HG03039 (cell line): ENCODE data around the gene TMEM132D.

Source experiments
- ATAC-seq: cut with Tn5 transposase; IDR thresholded peaks from one replicate; pipeline ENCODE4 v1.9.1; 2021; ENCODE audit warnings: mild to moderate bottlenecking, moderate library complexity; ENCODE audit not compliant: unreplicated experiment

The TMEM132D gene

GRCh38 chr12:129873833-129874208 is 30.0 kb downstream of the TMEM132D start:
- no peak for ATAC-seq

GRCh38 chr12:129873111-129873832 is 30.6 kb downstream of the TMEM132D start:
- ATAC-seq = no peak

GRCh38 chr12:129871991-129872972 is 31.5 kb downstream of the TMEM132D start:
- no peak for ATAC-seq

DNA sequence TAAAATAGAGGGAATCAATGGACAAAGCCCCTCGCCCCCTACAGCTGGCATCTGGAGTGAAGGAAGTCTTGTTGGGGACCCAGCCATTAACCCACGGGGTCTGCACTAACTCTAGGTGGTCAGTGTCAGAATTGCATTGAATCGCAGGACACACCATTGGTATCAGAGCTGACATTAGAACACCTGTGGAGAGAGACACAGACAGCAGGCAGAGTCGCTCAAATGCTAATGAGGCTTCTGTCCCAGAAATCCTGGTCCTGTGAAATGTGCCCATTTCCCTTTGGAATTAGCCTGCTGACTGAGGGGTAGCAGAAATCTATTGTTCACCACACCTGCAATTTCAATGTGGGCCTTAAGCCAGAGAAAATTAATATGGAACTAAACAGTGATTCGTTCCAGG is 33.0 kb downstream of the TMEM132D start:
- no peak for ATAC-seq

DNA sequence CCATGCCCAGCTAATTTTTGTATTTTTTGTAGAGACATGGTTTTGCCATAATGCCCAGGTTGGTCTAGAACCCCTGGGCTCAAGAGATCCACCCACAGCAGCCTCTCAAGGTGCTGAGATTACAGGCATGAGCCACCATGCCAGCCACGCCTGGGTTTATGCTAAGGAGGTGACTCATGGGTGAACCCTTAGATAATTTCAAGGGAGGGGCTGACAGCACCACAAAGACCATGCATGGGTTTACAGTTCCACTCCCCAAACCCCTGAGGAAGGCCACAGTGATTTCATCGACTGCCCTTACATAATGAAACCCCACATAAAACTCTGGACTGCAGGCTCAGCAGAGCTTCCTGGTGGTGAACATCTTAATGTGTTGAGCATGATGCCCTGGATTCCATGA is 33.7 kb downstream of the TMEM132D start:
- no peak for ATAC-seq

GRCh38 chr12:129868575-129868974 is 35.2 kb downstream of the TMEM132D start:
- no peak for ATAC-seq

DNA sequence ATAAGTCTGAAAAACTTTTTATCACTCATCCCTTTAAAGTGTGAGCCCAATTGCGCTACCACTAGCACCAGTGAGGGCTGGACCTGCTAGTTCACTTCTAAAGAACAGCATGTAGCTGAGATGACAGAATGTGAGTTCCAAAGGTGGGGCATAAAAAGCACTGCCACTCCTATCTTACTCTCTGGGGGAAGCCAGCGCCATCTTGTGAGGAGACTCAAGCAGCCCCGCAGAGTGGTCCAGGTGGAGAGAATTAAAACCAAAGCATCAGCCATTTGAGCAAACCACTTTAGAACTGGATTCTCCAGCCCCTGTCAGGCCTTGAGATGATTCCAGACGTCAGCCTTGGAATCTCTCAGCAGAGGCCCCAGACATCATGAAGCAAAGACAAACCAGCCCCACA is 39.9 kb downstream of the TMEM132D start:
- no peak for ATAC-seq

DNA sequence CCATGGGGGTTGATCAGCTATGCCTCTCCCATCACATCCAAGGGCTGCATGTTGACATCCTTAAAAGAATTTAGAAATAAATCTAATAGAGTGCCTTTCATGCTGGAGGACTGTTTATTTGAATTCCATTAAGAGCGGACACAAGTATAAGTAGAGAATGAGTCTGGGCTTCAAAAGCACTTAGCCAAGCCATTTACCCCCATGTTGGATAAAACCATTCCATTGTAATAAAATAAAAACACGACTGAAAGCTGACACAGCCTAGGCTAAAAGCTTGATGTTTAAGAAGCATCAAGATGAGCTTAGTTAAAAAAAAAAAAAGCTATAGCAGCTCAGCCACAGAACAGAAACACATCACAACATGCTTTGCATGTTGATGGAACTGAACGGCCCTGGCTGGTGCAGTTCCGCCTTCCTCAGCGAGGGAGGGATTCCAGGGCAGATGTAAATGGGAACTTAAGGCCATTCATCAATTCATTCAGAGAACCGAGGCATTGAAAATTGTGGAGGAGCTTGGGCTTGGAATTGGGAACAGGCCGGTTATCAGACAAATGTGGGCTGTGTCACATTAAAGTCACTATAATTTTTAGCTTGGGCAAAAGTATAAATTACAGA is 41.2 kb downstream of the TMEM132D start:
- ATAC-seq = no peak

- no peak for ATAC-seq
Measured at GRCh38 chr12:129861951-129862350, 41.9 kb downstream of the TMEM132D start.

- ATAC-seq = no peak
Measured at GRCh38 chr12:129854591-129854990, 49.2 kb downstream of the TMEM132D start.

GRCh38 chr12:129851296-129851695 is 52.5 kb downstream of the TMEM132D start:
- ATAC-seq = no peak

- no peak for ATAC-seq
Measured at GRCh38 chr12:129848876-129849275, 54.9 kb downstream of the TMEM132D start.

GRCh38 chr12:129847063-129847462 is 56.8 kb downstream of the TMEM132D start:
- ATAC-seq = no peak

DNA sequence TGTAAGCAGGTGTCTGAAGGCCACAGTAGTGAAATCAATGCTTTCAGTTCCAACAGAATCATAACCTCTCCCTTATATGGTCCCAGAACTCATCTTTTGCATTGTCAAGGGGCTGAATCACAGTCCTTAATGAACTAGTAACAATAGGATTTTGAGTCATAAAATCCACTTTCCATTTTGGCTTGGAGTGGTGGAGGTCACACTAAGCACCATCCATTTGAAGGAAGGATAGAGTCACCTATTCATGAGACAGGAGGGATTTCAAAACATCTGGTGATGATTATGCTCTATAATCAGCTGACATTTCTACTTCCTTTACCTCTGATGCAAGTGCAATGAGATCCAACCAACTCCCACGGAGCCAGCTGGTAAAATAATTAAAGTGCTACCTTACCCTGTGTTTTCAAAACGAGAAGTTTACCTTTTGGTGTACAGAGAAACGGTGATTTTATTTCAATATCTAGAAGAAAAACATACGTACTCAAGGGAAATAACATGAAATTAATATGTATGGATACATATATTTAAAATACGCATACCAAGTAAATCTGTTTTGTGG is 59.1 kb downstream of the TMEM132D start:
- ATAC-seq = no peak

GRCh38 chr12:129841251-129841650 is 62.6 kb downstream of the TMEM132D start:
- no peak for ATAC-seq

- ATAC-seq = no peak
Measured at GRCh38 chr12:129840145-129840884, 63.5 kb downstream of the TMEM132D start.

DNA sequence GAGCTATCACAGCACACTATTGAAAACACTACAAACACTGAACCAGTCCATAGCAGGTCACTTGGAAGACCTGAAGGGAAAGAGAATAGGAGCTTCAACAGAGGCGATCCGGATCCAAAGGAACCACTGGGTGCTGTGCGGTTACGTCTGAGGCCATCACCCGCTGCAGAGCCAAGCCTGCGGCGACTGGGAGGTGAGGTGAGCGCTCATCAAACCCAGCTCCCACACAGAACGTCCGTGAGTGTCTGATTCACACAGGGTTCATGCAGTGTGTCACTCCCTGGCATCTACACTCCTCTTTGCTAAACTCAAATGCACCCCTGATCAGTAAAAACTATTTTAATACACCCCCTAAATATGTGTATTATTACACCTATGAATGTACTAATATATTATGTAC is 64.1 kb downstream of the TMEM132D start:
- no peak for ATAC-seq

DNA sequence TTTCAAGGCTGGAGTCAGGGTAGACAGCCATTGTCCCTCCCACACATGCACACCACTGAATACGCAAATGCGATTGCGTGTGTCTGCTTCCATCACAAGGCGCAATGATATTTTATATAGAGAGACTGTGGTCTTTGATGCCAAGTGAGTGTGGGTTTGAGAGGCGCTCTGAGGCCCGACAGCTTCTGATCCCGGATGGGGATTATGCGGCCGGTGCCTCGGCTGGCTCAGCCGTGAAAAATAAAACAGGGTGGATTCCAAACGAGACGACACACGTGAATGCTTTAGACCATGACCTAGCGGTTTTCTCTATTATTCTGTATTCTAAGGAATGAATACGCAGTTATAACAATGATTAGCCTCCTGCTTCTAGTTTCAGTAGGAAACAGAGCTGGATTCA is 72.5 kb downstream of the TMEM132D start:
- no peak for ATAC-seq

DNA sequence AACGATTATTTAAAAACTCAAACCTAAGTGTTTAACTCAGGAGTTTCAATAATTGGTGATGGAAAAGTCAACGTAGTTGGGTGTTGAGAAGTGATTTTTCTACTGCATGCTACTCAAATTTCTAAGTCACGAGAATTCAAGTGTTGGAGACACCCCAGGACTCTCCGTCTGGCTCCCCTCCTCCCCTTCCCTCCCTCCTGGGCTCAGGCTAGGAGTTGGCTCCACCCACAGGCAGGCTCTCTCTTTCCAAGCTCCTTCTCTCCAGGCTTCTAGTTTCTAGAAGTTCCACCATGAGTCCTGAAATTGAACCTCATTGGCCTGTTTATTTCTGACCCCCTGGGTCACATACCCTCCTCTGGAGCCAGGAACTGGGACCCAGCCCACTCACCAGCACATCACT is 73.0 kb downstream of the TMEM132D start:
- no peak for ATAC-seq

- no peak for ATAC-seq
Measured at GRCh38 chr12:129827866-129828384, 75.9 kb downstream of the TMEM132D start.
